NCI-H526 (cell line): ENCODE measurements around the gene MYMX.

Source experiments
- DNase-seq, 2 experiments: peaks; one replicate each; lab custom pipeline; 2025; lab: John Stamatoyannopoulos, UW

The MYMX gene

GRCh38 chr6:44250718-44251123 lies 34.0 kb downstream of the MYMX start:
- DNase-seq, result no peak

GRCh38 chr6:44251576-44252524 lies 35.1 kb downstream of the MYMX start:
- no peak for DNase-seq

- DNase-seq, result peak; percentile 26 to 68
These were observed 36.8 kb downstream of the MYMX start for GRCh38 chr6:44253307-44254101.

DNA sequence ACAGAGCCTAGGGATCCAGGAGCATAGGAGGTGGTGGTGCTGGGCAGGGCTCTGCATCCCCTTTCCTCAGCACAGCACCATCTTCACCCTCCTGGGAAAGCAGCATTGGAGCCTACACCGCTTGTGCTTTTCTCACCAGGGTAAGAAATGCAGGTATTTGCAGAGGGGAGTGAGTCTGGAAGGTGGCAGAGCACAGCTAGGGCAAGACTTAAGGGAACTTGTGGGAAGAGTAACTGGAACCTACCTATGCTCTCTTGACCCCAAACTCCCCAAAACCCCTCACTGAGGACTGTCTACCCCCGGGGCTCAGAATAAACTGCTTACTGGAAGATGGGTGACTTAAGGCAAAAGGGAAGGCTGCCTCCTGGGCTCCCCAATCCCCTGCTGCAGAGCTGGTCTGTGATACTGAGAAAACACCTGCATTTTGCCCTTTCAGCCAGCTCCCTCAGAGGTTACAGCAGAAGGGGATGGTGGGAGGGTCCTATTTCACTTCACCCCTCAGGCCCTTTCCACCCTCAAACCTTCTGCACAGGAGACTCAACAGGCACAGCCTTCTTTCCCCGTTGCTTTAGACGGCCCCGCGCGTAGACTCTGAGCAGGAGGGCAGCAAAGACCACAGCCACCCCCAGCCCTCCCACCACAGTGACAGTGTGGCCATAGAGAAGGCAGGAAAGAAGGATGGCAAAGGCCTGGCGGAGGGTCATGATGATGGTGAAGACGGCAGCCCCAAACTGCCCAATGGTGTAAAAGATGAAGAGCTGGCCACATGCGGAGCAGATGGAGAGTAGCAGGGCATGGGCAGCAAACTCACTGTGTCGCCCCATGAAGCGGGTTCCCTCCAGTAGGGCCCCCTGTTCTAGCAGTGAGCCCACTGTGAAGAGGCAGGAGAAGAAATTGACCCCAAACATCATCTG lies 37.7 kb downstream of the MYMX start:
- DNase-seq, result no peak

GRCh38 chr6:44255105-44255808 lies 38.5 kb downstream of the MYMX start:
- no peak for DNase-seq

DNA sequence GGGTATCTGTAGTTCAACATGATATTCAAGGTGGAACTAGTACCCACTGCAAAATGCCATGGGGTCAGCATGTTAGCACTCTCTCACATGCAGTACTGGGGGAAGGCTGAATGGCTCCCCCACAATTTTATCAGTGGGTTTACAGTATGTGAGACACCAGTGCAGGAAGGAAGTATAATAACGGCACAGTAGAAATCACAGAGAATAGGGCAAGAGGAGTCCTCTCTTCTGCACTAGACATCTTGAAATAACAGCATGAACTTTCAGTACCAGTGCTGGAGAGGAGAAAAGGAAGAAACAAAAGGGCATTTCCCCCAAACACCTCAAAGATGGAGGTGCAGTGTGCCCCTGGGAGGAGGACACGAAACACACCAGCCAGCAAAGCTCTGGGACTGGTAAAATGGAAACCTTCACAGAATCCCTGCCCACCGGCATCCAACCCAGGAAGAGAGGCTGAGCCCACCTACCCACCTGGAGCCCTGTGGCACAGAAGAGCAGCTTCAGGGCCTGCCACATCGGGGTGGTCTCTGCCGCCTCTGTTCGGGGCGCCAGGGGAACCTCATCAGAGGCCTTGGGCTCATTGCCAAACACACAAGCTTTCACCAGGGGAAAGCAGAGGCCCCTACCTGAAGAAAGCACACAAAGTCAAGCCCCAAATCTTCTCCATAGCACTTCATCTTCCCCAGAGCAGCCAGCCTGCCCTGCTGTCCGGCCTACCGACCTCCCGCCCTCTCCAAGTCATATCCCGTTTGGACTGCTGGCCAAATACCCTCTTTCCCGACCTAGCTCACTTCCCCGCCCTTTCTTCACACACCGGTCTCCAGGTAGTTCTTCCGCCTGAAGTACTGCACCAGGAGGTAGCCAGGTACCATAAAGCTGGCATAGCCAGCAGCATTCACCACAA lies 39.4 kb downstream of the MYMX start:
- peak in 1 of 2 experiments; percentile 63 for DNase-seq

DNA sequence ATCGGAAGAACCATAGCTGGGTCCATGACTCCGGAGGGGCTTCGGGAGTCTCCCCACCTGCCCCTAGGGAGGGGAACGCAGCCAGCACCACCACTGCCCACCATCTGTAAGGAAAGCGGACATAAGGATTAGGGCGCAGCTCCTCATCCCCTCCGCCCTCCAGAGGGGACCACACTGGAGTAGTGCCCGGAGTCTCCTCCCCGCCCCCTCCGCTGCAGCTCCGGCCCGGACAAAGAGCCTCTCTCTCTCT lies 40.0 kb downstream of the MYMX start:
- no peak for DNase-seq

DNA sequence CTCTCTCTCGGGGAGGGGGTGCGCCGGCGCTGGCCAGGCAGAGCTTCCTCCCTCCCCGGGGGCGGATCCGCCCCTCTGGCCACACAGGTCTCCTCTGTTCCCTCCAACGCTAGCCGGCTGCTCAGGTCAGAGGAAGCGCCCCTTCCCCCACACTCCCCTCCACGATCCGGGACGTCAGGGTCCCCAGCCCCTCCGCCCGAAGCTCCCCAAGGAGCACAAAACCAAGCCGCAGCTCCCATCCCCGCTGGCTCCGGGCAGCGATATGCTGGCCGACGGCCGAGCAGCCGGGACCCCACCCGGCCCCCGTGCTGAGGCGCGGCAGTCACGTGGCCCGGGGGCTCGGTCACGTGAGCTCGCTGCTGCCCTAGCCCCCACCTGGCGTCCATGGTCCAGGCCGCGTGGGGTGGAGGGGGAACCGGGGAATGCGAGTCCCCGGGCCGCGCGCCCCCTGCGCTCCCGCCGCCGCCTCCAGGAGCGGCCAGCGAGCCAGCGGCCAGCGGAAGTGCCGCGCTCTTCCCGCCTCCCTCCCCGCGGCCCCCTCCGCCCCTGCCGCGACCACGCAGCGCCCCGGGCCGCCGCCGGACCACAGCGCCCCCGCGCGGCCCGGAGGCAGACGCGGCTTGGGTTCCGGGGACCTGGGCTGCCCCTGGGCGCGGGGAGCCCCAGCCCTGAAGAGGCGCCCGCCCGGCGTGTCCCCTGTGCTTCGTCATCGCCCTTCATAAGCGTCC lies 40.5 kb downstream of the MYMX start, which contains the start of gene SLC35B2:
Gene SLC35B2, minus strand, starts transcription at position 504 of the 728 bp plus-strand sequence. Its CDS starts 118 bp downstream, at position 386.
- peak in 1 of 2 experiments; percentile 88 for DNase-seq

DNA sequence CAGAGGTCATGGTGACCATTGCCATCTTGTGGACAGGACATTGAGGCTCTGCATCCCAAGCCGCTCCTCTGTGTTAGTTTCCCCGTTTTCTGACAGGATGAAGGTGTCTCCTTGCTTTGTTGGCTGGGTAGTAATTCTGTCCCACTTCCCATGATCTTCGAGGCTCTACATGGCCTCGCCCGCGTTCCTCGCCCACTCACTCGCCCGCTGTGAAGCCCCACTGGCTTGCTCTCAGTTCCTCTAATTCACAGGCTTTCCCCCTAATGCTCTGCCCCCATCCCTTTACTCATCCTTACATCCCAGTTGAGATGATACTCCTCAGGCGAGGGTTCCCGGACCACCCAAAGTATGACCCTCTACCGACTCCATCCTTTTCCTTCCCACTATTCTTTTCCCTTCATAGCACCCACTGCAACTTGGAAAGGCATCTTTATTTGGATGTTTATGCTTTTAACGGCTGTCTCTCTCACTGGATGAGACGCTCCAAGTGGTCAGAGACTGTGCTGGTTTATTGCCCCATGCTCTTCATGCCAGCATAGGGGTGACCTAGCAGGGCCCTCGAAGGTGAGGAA lies 41.1 kb downstream of the MYMX start:
- DNase-seq, result no peak

DNA sequence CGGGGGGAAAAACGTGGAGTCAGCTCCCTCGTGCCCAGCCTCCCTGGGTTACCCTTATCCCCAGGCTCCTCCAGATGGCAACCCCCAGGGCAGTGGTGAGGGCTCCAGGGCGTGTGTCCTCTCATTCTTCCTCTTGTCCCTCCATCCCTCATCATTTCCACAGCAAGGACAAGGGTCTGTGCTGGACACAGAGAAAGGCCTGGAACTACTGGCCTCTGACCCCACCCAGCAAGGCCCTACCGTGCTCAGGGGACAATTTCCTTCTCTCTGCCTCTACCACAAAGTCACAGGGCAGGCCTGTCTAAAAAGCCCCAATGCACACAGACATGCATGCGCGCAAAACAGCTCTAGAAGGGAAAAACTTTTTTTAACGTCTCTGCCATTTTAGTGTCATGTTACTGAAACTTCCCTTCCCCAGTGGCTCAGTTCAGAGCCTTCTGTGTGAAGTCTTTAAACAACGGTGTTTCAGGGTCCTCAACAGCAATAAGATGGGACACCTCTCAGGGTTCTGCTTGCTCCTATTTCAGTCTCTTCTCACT lies 41.7 kb downstream of the MYMX start:
- DNase-seq, result no peak

DNA sequence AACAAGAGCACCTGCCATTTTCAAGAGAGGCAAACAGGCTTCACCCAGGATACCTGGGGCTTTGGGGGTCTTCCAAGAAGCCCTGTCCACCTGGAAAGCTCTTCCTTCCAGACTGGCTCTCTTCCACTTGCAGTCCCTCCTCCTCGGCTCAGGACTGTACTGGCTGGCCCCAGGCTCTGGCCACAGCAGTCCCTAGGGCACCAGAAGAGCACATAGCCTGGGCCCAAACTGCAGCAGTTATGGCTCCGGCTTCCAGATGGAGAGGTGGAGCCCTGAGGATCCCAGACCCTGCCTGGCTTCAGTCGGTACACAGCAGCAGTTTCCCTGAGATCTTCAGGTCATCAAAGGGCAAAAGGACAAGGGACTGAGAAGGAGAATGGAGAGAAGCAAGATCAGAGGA lies 42.2 kb downstream of the MYMX start:
- DNase-seq, result no peak

DNA sequence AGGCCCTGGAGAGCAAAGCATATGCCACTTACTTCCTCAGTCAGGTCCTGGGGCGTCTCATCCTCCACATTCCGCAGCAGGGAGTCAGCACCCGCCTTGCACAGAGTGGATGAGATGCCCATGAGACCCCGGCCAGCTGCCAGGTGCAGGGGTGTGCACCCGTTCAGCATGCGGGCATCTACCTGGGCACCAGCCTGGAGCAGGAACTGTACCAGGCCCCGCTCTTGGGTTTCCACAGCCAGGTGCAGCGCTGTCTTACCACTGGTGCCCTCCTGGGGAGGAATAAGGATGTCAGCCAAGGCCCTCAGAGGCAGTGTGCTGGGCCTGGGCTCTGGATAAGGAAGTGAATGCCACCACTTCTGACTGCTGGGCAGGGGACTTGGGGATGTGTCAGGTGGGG lies 43.3 kb downstream of the MYMX start:
- no peak for DNase-seq

GRCh38 chr6:44260451-44261297 lies 43.9 kb downstream of the MYMX start:
- DNase-seq, result no peak

GRCh38 chr6:44261581-44261980 lies 44.9 kb downstream of the MYMX start:
- no peak for DNase-seq

DNA sequence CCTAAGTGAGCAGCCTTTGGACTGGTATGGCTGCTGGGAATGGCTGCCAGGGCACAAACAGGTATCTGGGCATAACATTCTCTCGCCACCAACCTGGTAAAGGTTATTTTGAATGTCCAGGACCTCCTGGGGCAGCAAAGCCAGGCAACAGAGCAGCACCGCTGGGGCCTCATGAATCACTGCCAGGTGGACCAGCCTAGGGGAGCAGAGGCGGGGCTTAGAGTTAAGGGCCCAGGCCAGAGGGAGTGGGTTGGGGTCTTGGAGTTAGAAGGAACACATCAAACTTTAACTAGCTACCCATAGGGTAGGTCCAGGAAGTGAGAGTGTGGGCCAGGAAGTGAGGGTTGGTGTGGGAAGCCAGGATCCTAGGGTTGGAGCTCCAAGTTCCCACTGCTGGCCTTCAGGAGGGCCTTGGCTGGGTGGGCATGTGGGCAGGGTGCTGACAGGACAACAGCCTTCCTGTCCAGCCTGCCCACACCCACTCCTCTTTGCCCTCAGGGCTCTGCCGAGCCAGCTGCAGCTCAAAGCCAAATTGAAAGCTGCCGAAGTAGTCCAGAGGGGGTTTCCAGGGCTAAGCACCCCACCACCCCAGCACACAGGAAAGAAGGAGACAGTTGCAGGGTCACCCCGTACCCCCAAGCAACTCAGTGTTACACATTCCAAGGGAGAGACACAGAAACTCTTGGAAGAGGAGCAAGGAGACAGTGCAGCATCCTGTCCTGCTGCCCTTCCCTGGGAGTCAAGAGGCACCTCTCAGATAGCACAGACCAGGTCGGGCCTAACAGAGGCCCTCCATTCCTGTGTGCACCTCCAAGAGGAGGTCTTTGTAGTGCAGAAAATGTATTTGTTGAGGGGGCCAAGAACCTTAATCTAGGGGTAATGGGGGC lies 46.0 kb downstream of the MYMX start:
- DNase-seq, result no peak

GRCh38 chr6:44263354-44264100 lies 46.8 kb downstream of the MYMX start:
- DNase-seq, result no peak
